B cell (primary cell): ENCODE measurements around the gene FCSK. TPM values are rescaled to one million over a fixed set of nuclear protein-coding genes. Genes with fewer than 3 reads are reported as not detected.

Experiments
- ATAC-seq: fragments of 200-7000 bp; cut with Tn5 transposase; one replicate; pipeline ENCODE4 v1.10.0; 2021; ENCODE audit warnings: low read depth, mild to moderate bottlenecking, moderate number of reproducible peaks, moderate library complexity
- CTCF ChIA-PET: fragments of 350-600 bp; sonication (Branson Sonifier 250); formaldehyde crosslinking; loops from one replicate; lab custom pipeline; 2021; ENCODE audit warnings: antibody characterized with exemption, inconsistent platforms; lab: Charles Lee
- POLR2A ChIA-PET: fragments of 350-600 bp; sonication (Branson Sonifier 250); formaldehyde crosslinking; loops from one replicate; lab custom pipeline; 2021; ENCODE audit warnings: antibody characterized with exemption; lab: Charles Lee
- DNase-seq: peaks from one replicate; pipeline ENCODE4 v3.0.0; 2013
- H2AFZ ChIP-seq: 2 replicates; pipeline ENCODE4 v1.6.1; 2012; ENCODE audit warnings: mild to moderate bottlenecking, low read depth, low read length; ENCODE audit not compliant: insufficient read depth, poor library complexity, severe bottlenecking
- H3K27ac ChIP-seq, 2 donors: 1 replicate in 1 of 2; 2 replicates in 1 of 2; pipeline ENCODE4 v1.5.1; 2012 to 2013; ENCODE audit warnings: low read length in 2 of 2, mild to moderate bottlenecking in 2 of 2, moderate library complexity in 1 of 2
- H3K27me3 ChIP-seq, 4 experiments: fragments of 200-600 bp in 1 of 4; sonication (generic) in 1 of 4; replicated peaks in 1 of 4; 1 replicate in 2 of 4; 2 replicates in 2 of 4; pipeline versions ENCODE4 v1.6.1 to v1.7.0; 2013 to 2016; ENCODE audit warnings: low read length in 3 of 4, mild to moderate bottlenecking in 2 of 4, mixed read lengths in 1 of 4, moderate library complexity in 1 of 4; ENCODE audit not compliant: insufficient read depth in 4 of 4, control insufficient read depth in 3 of 4; ENCODE audit errors: control extremely low read depth in 1 of 4
- H3K36me3 ChIP-seq, 2 experiments: replicated peaks in 1 of 2; 1 replicate in 1 of 2; 2 replicates in 1 of 2; pipeline versions ENCODE4 v1.6.1 to v1.7.1; 2013; ENCODE audit warnings: low read length in 1 of 2; ENCODE audit not compliant: insufficient read depth in 2 of 2, control insufficient read depth in 1 of 2; ENCODE audit errors: control extremely low read depth in 1 of 2, extremely low read depth in 1 of 2
- H3K4me1 ChIP-seq, 2 donors: fragments of 200-600 bp in 1 of 2; sonication (generic) in 1 of 2; 1 replicate in 1 of 2; 2 replicates in 1 of 2; pipeline versions ENCODE4 v1.5.1 to v1.6.1; 2013 to 2017; ENCODE audit warnings: low read length in 2 of 2; ENCODE audit not compliant: control insufficient read depth in 2 of 2, insufficient read depth in 2 of 2
- H3K4me2 ChIP-seq: replicated peaks from 2 replicates; pipeline ENCODE3; 2012; ENCODE audit warnings: mild to moderate bottlenecking, low read depth, low read length; ENCODE audit not compliant: poor library complexity, severe bottlenecking
- H3K4me3 ChIP-seq, 5 experiments: fragments of 200-600 bp in 1 of 5; sonication (generic) in 1 of 5; 1 replicate in 3 of 5; 2 replicates in 2 of 5; pipeline versions ENCODE4 v1.5.1 to v1.7.0; 2011 to 2016; ENCODE audit warnings: low read length in 4 of 5, mild to moderate bottlenecking in 4 of 5, low read depth in 2 of 5, control low read depth in 1 of 5, moderate library complexity in 1 of 5; ENCODE audit not compliant: insufficient read depth in 1 of 5; ENCODE audit errors: control extremely low read depth in 1 of 5, extremely low read depth in 1 of 5
- H3K79me2 ChIP-seq: fragments of 200-600 bp; sonication (generic); one replicate; pipeline ENCODE4 v1.6.0; 2016; ENCODE audit warnings: low read length; ENCODE audit not compliant: control insufficient read depth, insufficient read depth
- H3K9ac ChIP-seq: fragments of 200-600 bp; sonication (generic); 2 replicates; pipeline ENCODE4 v1.6.1; 2017; ENCODE audit warnings: mild to moderate bottlenecking, low read length, moderate library complexity
- H3K9me3 ChIP-seq, 3 donors: one replicate each; pipeline versions ENCODE4 v1.6.1 to v1.7.1; 2013; ENCODE audit warnings: low read length in 2 of 3; ENCODE audit not compliant: control insufficient read depth in 2 of 3, insufficient read depth in 1 of 3; ENCODE audit errors: control extremely low read depth in 1 of 3
- H4K20me1 ChIP-seq: 2 replicates; pipeline ENCODE4 v1.6.0; 2012; ENCODE audit warnings: mild to moderate bottlenecking, low read length; ENCODE audit not compliant: insufficient read depth, control insufficient read depth, poor library complexity, severe bottlenecking
- H3K27ac Mint-ChIP-seq: one replicate; pipeline ENCODE4 v1.8.0; 2021; ENCODE audit warnings: mixed read lengths
- H3K27me3 Mint-ChIP-seq: one replicate; pipeline ENCODE4 v1.8.0; 2021; ENCODE audit warnings: mixed read lengths
- H3K4me1 Mint-ChIP-seq: one replicate; pipeline ENCODE4 v1.8.0; 2021; ENCODE audit warnings: mixed read lengths
- H3K4me3 Mint-ChIP-seq: one replicate; pipeline ENCODE4 v1.8.0; 2021; ENCODE audit warnings: mixed read lengths
- H3K9me3 Mint-ChIP-seq: one replicate; pipeline ENCODE4 v1.8.0; 2022; ENCODE audit warnings: mixed read lengths; ENCODE audit not compliant: insufficient read depth
- EZH2 ChIP-seq: IDR thresholded peaks from 2 replicates; pipeline ENCODE4 v1.6.1; 2012; ENCODE audit warnings: borderline replicate concordance, low read depth, mild to moderate bottlenecking, moderate library complexity, low read length; ENCODE audit not compliant: insufficient read depth, poor library complexity, severe bottlenecking
- WGBS: methylation state at CpG from one replicate; pipeline ENCODE4 v1.1.5; 2013; ENCODE audit warnings: missing lambda C conversion rate; ENCODE audit not compliant: insufficient coverage; 5-methylcytosine and 5-hydroxymethylcytosine counted together
- intact Hi-C: fragments of 100-400 bp; cut with micrococcal nuclease; formaldehyde crosslinking; loops from one replicate; pipeline ENCODE4 v1.10.0; 2022
- polyA plus RNA-seq: library from polyadenylated mRNA; depleted of rRNA; stranded (reverse); fragments of >200 nt; gene quantifications from 2 replicates; pipeline ENCODE4 v1.2.3, GENCODE V29; 2012
- total RNA-seq, 2 donors: library from RNA; stranded (reverse); fragments of 120-200 nt in 1 of 2; gene quantifications; 1 replicate in 1 of 2; 2 replicates in 1 of 2; pipeline versions ENCODE4 v1.2.3 to v1.2.4, GENCODE V29; 2013 to 2022
- TF ChIP-seq, protein P1 (sequence below): fragments of 200-600 bp; IDR thresholded peaks from one replicate; pipeline ENCODE4 v1.8.0; 2022; ENCODE audit warnings: antibody characterized with exemption, mild to moderate bottlenecking

The FCSK gene
- total and polyA plus RNA-seq, 2 donors (not counting 1 experiment from before 2014, with no cell fraction given) = 19.4 to 24.8 TPM

DNA sequence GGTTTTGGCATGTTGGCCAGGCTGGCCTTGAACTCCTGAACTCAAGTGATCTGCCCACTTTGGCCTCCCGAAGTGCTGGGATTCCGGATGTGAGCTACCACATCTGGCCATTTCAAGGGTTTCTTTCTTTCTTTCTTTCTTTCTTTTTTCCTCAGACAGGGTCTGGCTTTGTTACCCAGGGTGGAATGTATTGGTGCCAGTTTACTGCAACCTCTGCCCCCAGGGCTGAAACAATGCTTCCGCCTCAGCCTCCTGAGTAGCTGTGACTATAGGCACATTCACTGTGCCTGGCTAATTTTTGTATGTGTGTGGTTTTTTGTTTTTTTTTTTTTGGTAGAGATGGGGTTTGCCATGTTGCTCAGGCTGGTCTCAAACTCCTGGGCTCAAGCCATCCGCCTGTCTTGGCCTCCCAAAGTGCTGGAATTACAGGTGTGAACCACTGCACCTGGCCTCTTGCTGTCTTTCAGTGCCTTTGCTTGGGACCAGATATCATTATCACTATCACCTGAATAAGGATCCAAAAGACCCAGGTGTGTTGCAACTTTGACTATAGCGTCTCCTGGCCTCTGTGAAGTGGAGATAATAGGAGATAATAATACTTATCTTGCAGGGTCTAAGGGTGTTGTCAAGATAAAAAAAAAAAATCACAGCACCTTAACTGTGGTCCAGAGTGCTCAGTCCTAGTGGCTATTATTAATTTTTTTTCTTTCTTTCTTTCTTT lies 3.2 kb downstream of the FCSK start:
- Mint-ChIP-seq H3K27me3 (no peaks in the 10 kb centered on the region), H3K27ac (no peak overlapping the region), H3K9me3 (no peaks in the 10 kb centered on the region), H3K4me1 (peaks cover 19% of the 10 kb centered on the region), H3K4me3 (no peak overlapping the region)
- Histone ChIP-seq H3K27me3 (no peaks in the 10 kb centered on the region), H3K9me3 (no peaks in the 10 kb centered on the region), H4K20me1 (no peaks in the 10 kb centered on the region), H3K4me3 (no peak overlapping the region), H3K79me2 (peaks cover 22% of the 10 kb centered on the region), H3K36me3 (no peaks in the 10 kb centered on the region), H3K27ac (no peak overlapping the region), H3K9ac (no peak overlapping the region), H3K4me1 (peaks cover 10 to 17% of the 10 kb centered on the region in 2 donors), H2AFZ (no peak overlapping the region), H3K4me2 (no peak overlapping the region)
- DNase-seq = no peak
- ChIA-PET CTCF (no interaction called here), POLR2A (no interaction called here)
- WGBS = 94% methylated on average over 2 of the region's 5 CpGs
- no peak for ATAC-seq
- intact Hi-C loops = no loop called here
- TF ChIP-seq, protein P1, sequence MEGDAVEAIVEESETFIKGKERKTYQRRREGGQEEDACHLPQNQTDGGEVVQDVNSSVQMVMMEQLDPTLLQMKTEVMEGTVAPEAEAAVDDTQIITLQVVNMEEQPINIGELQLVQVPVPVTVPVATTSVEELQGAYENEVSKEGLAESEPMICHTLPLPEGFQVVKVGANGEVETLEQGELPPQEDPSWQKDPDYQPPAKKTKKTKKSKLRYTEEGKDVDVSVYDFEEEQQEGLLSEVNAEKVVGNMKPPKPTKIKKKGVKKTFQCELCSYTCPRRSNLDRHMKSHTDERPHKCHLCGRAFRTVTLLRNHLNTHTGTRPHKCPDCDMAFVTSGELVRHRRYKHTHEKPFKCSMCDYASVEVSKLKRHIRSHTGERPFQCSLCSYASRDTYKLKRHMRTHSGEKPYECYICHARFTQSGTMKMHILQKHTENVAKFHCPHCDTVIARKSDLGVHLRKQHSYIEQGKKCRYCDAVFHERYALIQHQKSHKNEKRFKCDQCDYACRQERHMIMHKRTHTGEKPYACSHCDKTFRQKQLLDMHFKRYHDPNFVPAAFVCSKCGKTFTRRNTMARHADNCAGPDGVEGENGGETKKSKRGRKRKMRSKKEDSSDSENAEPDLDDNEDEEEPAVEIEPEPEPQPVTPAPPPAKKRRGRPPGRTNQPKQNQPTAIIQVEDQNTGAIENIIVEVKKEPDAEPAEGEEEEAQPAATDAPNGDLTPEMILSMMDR = no peak
- no peak for TF ChIP-seq EZH2

DNA sequence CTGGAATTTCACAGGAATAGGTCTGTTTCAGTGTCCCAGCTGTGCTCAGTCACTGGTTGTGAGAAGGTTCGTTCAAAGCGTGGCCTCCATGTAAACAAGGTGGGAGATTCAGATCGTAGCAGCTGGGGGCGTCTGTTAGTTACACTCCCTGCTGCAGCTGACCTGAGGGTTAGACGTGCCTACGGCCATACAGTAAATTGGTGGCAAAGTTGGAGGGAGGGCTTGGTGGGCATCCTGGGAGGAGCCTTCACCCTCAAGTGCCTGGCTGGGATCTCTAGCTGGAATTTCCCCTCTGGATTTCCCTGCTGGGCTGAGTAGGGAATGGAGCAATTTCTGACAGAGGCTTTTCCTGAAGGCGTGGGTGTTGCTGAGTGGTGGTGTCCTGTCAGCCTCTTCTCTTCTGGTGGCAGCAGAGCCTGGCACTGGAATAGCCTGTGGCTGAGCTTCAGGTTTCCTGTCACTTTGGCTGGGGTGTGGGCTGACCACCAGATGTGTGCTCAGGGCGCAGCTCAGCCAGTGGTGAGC lies 6.4 kb downstream of the FCSK start:
- POLR2A ChIA-PET = interaction anchor here (0.6 kb wide), 1 partner anchor 104 kb away, joined by 3 read pairs; no protein-coding TSS in a partner anchor
- CTCF ChIA-PET = no interaction called here
- no peaks in the 10 kb centered on the region for H3K27me3 ChIP-seq
- peaks cover 0 to 10% of the 10 kb centered on the region in 2 experiments for H3K36me3 ChIP-seq
- H3K4me2 ChIP-seq = no peak overlapping the region
- no peaks in the 10 kb centered on the region for H3K4me1 ChIP-seq
- H3K79me2 ChIP-seq = peaks cover 13% of the 10 kb centered on the region
- Mint-ChIP-seq H3K4me3 (no peak overlapping the region), H3K27me3 (no peaks in the 10 kb centered on the region), H3K4me1 (peaks cover 3% of the 10 kb centered on the region), H3K9me3 (no peaks in the 10 kb centered on the region), H3K27ac (no peak overlapping the region)
- TF ChIP-seq EZH2 = no peak
- TF ChIP-seq, protein P1 = no peak
- no peak overlapping the region for H2AFZ ChIP-seq
- intact Hi-C loops = no loop called here
- H3K27ac ChIP-seq = no peak overlapping the region
- H3K9me3 ChIP-seq = no peaks in the 10 kb centered on the region
- no peak overlapping the region for H3K9ac ChIP-seq
- no peaks in the 10 kb centered on the region for H4K20me1 ChIP-seq
- no peak overlapping the region for H3K4me3 ChIP-seq
- no peak for DNase-seq
- WGBS = 95% methylated on average over 8 of the region's 8 CpGs
- ATAC-seq = no peak
